Bronchial epithelial cell (primary cell): Measurements from ENCODE around the gene ZNF441. TPM values are rescaled to one million over a fixed set of nuclear protein-coding genes. Genes with fewer than 3 reads are reported as not detected.
A peak's percentile ranks its signal among the peaks of the same experiment; 100 is the strongest.

Experiments
- DNase-seq: peaks from one replicate; pipeline ENCODE4 v3.0.0-alpha.2; 2010; ENCODE audit warnings: low read depth
- FAIRE-seq: peaks from 2 replicates; lab custom pipeline; 2011; peaks lifted over from hg19 to GRCh38; lab: Jason Lieb, UNC
- H3K27me3 ChIP-seq: 2 replicates; pipeline ENCODE4 v1.5.1; 2011; ENCODE audit warnings: low read length; ENCODE audit not compliant: control insufficient read depth, insufficient read depth
- H3K36me3 ChIP-seq: 2 replicates; pipeline ENCODE4 v1.5.1; 2011; ENCODE audit warnings: low read length; ENCODE audit not compliant: control insufficient read depth, insufficient read depth
- H3K4me3 ChIP-seq: 2 replicates; pipeline ENCODE4 v1.5.1; 2011; ENCODE audit warnings: mild to moderate bottlenecking, low read depth, low read length, control low read depth
- CTCF ChIP-seq: IDR thresholded peaks from 2 replicates; pipeline ENCODE4 v1.5.1; 2011; ENCODE audit warnings: mild to moderate bottlenecking, moderate library complexity, low read length, control low read depth, inconsistent platforms; ENCODE audit not compliant: insufficient read depth, severe bottlenecking
- total RNA-seq: library from RNA; depleted of rRNA; stranded (reverse); fragments of >200 nt; gene quantifications from 2 replicates; pipeline ENCODE4 v1.2.1, GENCODE V29; 2014

The ZNF441 gene
- total RNA-seq, result 7.6 and 12.5 TPM in 2 replicates

DNA sequence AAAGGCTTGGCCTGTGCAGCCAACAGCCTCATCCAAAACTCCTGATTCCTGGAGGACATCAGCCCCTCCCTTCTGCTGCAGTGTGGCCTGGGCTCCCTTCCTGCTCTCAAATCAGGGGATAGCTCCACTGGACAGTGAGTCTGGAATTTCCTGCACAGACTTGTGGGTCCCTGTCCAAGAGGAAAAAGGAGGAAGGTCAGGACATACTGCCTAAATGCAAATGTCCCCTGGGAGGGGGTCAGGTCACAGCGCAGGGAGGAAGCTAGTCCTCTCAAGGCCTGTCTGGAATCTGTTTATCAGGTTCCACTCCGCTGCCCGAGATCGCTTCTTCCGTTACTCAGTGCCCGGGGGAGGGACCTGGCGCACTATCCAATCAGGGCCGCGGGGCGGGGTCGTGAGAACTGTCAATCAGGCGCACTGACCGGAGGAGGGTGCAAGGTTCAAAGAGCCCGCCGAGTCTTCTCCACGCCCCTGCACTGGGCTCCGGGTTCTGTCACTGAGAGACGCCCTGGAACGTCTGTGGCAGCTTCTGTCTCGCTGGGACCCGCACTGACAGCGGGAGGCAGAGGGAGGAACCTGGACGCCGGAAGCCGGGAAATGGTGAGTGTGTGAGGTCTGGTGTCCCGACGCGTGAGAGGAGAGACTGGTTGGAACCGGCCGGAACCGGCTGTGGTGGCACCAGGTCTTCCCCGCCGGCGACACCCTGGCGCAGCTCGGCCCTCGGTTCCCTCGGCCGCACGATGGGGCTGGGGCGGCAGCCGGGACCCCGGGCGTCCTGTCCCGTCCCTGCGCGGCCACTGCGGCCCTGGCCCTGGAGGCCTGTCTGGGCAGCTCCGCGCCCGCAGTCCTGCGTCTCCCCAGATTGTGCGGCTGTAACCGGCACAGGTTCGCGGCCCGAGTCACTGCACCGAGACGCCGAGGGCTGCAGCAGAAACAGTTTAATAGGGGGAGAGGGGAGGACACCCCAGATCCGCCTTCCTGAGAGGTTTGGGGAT is at the start of gene ZNF441:
ZNF441 (plus strand) TSS at position 404 of the 995 bp plus-strand sequence; CDS start at position 598, 194 bp downstream.
- peak within 1 kb of the TSS; percentile 59 for H3K4me3 ChIP-seq
- no peak for TF ChIP-seq CTCF

DNA sequence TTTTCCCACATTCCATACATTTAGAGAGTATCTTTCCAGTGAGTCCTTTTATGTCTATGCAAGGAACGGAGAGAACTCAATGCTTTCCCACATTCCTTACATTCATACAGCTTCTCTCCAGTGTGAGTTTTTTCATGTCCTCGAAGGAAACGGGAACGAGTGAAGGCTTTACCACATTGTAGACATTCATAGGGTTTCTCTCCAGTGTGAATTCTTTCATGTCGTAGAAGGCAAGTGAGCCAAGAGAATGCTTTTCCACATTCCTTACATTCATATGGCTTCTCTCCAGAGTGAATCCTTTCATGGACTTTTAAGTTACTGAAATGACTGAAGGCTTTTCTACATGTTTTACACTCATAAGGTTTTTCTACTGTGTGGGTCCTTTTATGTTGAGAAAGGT is 45.1 kb upstream of the ZNF441 start:
- TF ChIP-seq CTCF, result no peak
- DNase-seq (no peak), FAIRE-seq (no peak)
- H3K36me3 ChIP-seq, result peaks cover 5% of the 10 kb centered on the region
- H3K4me3 ChIP-seq, result no peak overlapping the region
- no peaks in the 10 kb centered on the region for H3K27me3 ChIP-seq

More for the DNA sequence above, at the start of gene ZNF441:
- DNase-seq (peak; percentile 84), FAIRE-seq (no peak)
- Histone ChIP-seq H3K27me3 (no peaks in the 10 kb centered on the region), H3K36me3 (no peaks in the 10 kb centered on the region)

- Histone ChIP-seq H3K27me3 (no peaks in the 10 kb centered on the region), H3K36me3 (peaks cover 5% of the 10 kb centered on the region), H3K4me3 (no peak overlapping the region)
- TF ChIP-seq CTCF, result no peak
- no peak for FAIRE-seq
- no peak for DNase-seq
Observed at GRCh38 chr19:11722414-11722813, 44.4 kb upstream of the ZNF441 start.

GRCh38 chr19:11729586-11729985 is 37.2 kb upstream of the ZNF441 start:
- no peaks in the 10 kb centered on the region for H3K36me3 ChIP-seq
- no peaks in the 10 kb centered on the region for H3K27me3 ChIP-seq
- no peak for TF ChIP-seq CTCF
- FAIRE-seq, result no peak
- no peak for DNase-seq
- no peak overlapping the region for H3K4me3 ChIP-seq

GRCh38 chr19:11735375-11735774 is 31.4 kb upstream of the ZNF441 start:
- no peak for TF ChIP-seq CTCF
- Histone ChIP-seq H3K36me3 (no peaks in the 10 kb centered on the region), H3K27me3 (no peaks in the 10 kb centered on the region), H3K4me3 (no peak overlapping the region)
- no peak for FAIRE-seq
- peak; percentile 53 for DNase-seq
